ENCODE data around the gene YWHAE. TPM values are rescaled to one million over a fixed set of nuclear protein-coding genes. Genes with fewer than 3 reads are reported as not detected.

YWHAE gene
- total and polyA plus RNA-seq, 10 of the 15 experiments (the other 5 are each of a cell fraction or from before 2014, with no cell fraction given): 189 to 651 (median 469) TPM

DNA sequence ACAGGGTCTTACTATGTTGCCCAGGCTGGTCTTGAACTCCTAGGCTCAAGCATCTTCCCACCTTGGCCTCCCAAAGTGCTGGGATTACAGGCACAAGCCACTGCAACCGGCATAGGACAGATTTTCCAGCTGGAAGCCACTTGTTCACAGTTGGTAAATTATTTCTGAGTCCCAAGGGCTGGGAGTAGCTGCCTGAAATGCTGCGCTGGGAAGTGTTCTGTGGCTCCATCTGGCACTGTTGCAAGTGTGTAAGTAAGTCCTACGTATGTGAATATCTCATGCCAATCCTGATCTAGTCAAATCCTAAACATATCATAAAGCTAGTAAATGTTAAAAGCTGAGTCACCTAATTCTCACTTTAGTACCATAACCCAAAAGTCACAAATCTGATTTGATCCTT, 48.1 kb downstream of the YWHAE start:
- Histone ChIP-seq H3K9ac (ENCODE audit: control insufficient read depth, insufficient read depth, low read length) (no peak overlapping the region), H3K79me2 (ENCODE audit: control insufficient read depth, insufficient read depth, low read length) (peaks cover 25% of the 10 kb centered on the region), H2AFZ (ENCODE audit: control insufficient read depth, low read depth, low read length) (no peak overlapping the region), H3K9me3 (replicated peaks; ENCODE audit: control insufficient read depth, insufficient read depth, low read length) (no peaks in the 10 kb centered on the region), H3K27ac (ENCODE audit: control insufficient read depth, insufficient read depth) (no peak overlapping the region), H3K27me3 (replicated peaks in 1 of 2; ENCODE audit: control insufficient read depth in 2 of 2, insufficient read depth in 2 of 2, low read length in 1 of 2) (no peaks in the 10 kb centered on the region), H3K4me1 (ENCODE audit: control insufficient read depth, insufficient read depth, low read length) (no peaks in the 10 kb centered on the region), H4K20me1 (ENCODE audit: control insufficient read depth, insufficient read depth) (peaks cover 10% of the 10 kb centered on the region), H3K4me2 (ENCODE audit: control insufficient read depth, insufficient read depth) (no peak overlapping the region), H3K36me3 (ENCODE audit: control insufficient read depth in 2 of 2, insufficient read depth in 2 of 2, low read length in 1 of 2) (peaks cover 11 to 29% of the 10 kb centered on the region in 2 experiments; a peak in 3 of 4 replicates), H3K4me3 (no peak overlapping the region)
- intact Hi-C loops (cut with micrococcal nuclease; ENCODE audit: unreplicated experiment) (no loop called here), in situ Hi-C loops (cut with MboI) (no loop called here)
- SMC1A ChIA-PET (ENCODE audit: uncharacterized antibody, unreplicated experiment): interaction anchor here (1.1 to 2.5 kb wide), 3 partner anchors 10 to 13 kb away, joined by 3 to 13 read pairs (median 3); no protein-coding TSS in a partner anchor
- CTCF ChIA-PET: interaction anchor here (1.0 to 3.3 kb wide), 4 partner anchors 10 to 181 kb away, joined by 4 to 17 read pairs (median 4); no protein-coding TSS in a partner anchor
- ATAC-seq (no peak), DNase-seq (ENCODE audit: low read depth, low spot score) (no peak), FAIRE-seq (no peak)
- POLR2A ChIA-PET: interaction anchor here (0.5 to 0.7 kb wide), 2 partner anchors 9 to 202 kb away, joined by 3 read pairs; no protein-coding TSS in a partner anchor
- RAD21 ChIA-PET (ENCODE audit: unreplicated experiment): no interaction called here
- BruUV-seq (replicated peaks): TSS peak; percentile 51
- WGBS (ENCODE audit: insufficient coverage, insufficient replicate concordance, low lambda C conversion rate, missing lambda C conversion rate): 97% methylated on average over 3 of the region's 3 CpGs
- TF ChIP-seq, protein P1, sequence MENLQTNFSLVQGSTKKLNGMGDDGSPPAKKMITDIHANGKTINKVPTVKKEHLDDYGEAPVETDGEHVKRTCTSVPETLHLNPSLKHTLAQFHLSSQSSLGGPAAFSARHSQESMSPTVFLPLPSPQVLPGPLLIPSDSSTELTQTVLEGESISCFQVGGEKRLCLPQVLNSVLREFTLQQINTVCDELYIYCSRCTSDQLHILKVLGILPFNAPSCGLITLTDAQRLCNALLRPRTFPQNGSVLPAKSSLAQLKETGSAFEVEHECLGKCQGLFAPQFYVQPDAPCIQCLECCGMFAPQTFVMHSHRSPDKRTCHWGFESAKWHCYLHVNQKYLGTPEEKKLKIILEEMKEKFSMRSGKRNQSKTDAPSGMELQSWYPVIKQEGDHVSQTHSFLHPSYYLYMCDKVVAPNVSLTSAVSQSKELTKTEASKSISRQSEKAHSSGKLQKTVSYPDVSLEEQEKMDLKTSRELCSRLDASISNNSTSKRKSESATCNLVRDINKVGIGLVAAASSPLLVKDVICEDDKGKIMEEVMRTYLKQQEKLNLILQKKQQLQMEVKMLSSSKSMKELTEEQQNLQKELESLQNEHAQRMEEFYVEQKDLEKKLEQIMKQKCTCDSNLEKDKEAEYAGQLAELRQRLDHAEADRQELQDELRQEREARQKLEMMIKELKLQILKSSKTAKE (IDR thresholded peaks at IDR 0.05; ENCODE audit: low read depth, poor library complexity, severe bottlenecking): no peak
- TF ChIP-seq, protein P2, sequence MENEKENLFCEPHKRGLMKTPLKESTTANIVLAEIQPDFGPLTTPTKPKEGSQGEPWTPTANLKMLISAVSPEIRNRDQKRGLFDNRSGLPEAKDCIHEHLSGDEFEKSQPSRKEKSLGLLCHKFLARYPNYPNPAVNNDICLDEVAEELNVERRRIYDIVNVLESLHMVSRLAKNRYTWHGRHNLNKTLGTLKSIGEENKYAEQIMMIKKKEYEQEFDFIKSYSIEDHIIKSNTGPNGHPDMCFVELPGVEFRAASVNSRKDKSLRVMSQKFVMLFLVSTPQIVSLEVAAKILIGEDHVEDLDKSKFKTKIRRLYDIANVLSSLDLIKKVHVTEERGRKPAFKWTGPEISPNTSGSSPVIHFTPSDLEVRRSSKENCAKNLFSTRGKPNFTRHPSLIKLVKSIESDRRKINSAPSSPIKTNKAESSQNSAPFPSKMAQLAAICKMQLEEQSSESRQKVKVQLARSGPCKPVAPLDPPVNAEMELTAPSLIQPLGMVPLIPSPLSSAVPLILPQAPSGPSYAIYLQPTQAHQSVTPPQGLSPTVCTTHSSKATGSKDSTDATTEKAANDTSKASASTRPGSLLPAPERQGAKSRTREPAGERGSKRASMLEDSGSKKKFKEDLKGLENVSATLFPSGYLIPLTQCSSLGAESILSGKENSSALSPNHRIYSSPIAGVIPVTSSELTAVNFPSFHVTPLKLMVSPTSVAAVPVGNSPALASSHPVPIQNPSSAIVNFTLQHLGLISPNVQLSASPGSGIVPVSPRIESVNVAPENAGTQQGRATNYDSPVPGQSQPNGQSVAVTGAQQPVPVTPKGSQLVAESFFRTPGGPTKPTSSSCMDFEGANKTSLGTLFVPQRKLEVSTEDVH (IDR thresholded peaks at IDR 0.05; ENCODE audit: low read depth, partially characterized antibody): no peak
- TF ChIP-seq ZNF24 (IDR thresholded peaks at IDR 0.05): no peak
- no peak for TF ChIP-seq EZH2 (IDR thresholded peaks at IDR 0.05; ENCODE audit: borderline replicate concordance, control insufficient read depth, low read depth, low read length)
- TF ChIP-seq GATAD2B (conservative IDR thresholded peaks at IDR 0.05; ENCODE audit: low read depth): no peak
- no peak for TF ChIP-seq SIN3A (IDR thresholded peaks at IDR 0.05; ENCODE audit: low read depth, low read length)
- no peak for TF ChIP-seq BMI1 (IDR thresholded peaks at IDR 0.05; ENCODE audit: borderline replicate concordance)
- no peak for TF ChIP-seq MTA2 (IDR thresholded peaks at IDR 0.05; ENCODE audit: low read depth)
- TF ChIP-seq ZZZ3 (IDR thresholded peaks at IDR 0.05; ENCODE audit: control insufficient read depth, insufficient read length, low read depth): no peak
- no peak for TF ChIP-seq ZNF207 (IDR thresholded peaks at IDR 0.05; ENCODE audit: borderline replicate concordance)
- no peak for TF ChIP-seq ATF2 (IDR thresholded peaks at IDR 0.05; ENCODE audit: low read length)
- no peak for TF ChIP-seq BCL11A (IDR thresholded peaks at IDR 0.05; ENCODE audit: low read depth, low read length)

All from GM12878 (cell line).